Peyer's patch (tissue), 4 donors: Measurements from ENCODE around the gene ZSCAN30. TPM values are rescaled to one million over a fixed set of nuclear protein-coding genes. Genes with fewer than 3 reads are reported as not detected.
A peak's percentile ranks its signal among the peaks of the same experiment; 100 is the strongest.

Experiments used
- DNase-seq, 3 donors: peaks; one replicate each; pipeline ENCODE4 v3.0.0-alpha.2; 2017 to 2019
- H3K27ac ChIP-seq, 4 donors: fragments of 200-600 bp; sonication (generic); one replicate each; pipeline ENCODE4 v1.5.1; 2016 to 2019
- H3K27me3 ChIP-seq, 2 donors: fragments of 200-600 bp; sonication (generic); one replicate each; pipeline ENCODE4 v1.5.1; 2019
- H3K36me3 ChIP-seq, 3 donors: fragments of 200-600 bp; sonication (generic); one replicate each; pipeline ENCODE4 v1.5.1; 2016 to 2019
- H3K4me1 ChIP-seq, 4 donors: fragments of 200-600 bp; sonication (generic); one replicate each; pipeline ENCODE4 v1.5.1; 2016 to 2019
- H3K4me3 ChIP-seq, 4 donors: fragments of 200-600 bp; sonication (generic); 1 replicate in 3 of 4; 2 replicates in 1 of 4; pipeline ENCODE4 v1.5.1; 2016 to 2019; ENCODE audit warnings: mild to moderate bottlenecking in 1 of 4
- H3K9me3 ChIP-seq, 4 donors: fragments of 200-600 bp; sonication (generic); one replicate each; pipeline ENCODE4 v1.5.1; 2016 to 2019; ENCODE audit warnings: mild to moderate bottlenecking in 1 of 4
- CTCF ChIP-seq, 6 experiments: fragments of 450-650 bp in 4 of 6; fragments of 200-600 bp in 2 of 6; sonication (generic) in 1 of 6; IDR thresholded peaks; one replicate each; pipeline ENCODE4 v1.5.1; 2017 to 2019; ENCODE audit warnings: antibody characterized with exemption in 6 of 6, mild to moderate bottlenecking in 3 of 6, moderate library complexity in 1 of 6
- POLR2A ChIP-seq, 2 donors: fragments of 450-650 bp; IDR thresholded peaks; one replicate each; pipeline ENCODE4 v1.5.1; 2017; ENCODE audit warnings: antibody characterized with exemption in 2 of 2, mild to moderate bottlenecking in 2 of 2, moderate library complexity in 2 of 2
- total RNA-seq, 4 donors: library from RNA; depleted of rRNA; stranded (reverse); fragments of >200 nt; gene quantifications; one replicate each; pipeline ENCODE4 v1.1.0, GENCODE V29; 2016

Gene ZSCAN30
- total RNA-seq = 10 to 100 TPM; 20.3 to 51.2 (median 26.8) TPM

GRCh38 chr18:35290094-35290735 lies at the start of gene ZSCAN30:
ZSCAN30 (minus strand) TSS chr18:35290229; CDS start chr18:35264352, 25,877 bp downstream.
- peak within 1 kb of the TSS; percentile 66 to 77 (median 70) for H3K4me3 ChIP-seq
- H3K4me1 ChIP-seq = peaks cover 0 to 18% (median 3%) of the 10 kb centered on the region in 4 donors
- no peaks in the 10 kb centered on the region for H3K9me3 ChIP-seq
- H3K27me3 ChIP-seq = no peaks in the 10 kb centered on the region
- TF ChIP-seq POLR2A (IDR thresholded peaks at IDR 0.05) (peak; percentile 63 to 68), CTCF (IDR thresholded peaks at IDR 0.05) (no peak)
- peak; percentile 91 to 97 (median 97) for DNase-seq
- H3K36me3 ChIP-seq = no peaks in the 10 kb centered on the region
- H3K27ac ChIP-seq = peak within 1 kb of the TSS; percentile 75 to 83 (median 78)

- TF ChIP-seq POLR2A (IDR thresholded peaks at IDR 0.05) (no peak), CTCF (IDR thresholded peaks at IDR 0.05) (no peak)
- Histone ChIP-seq H3K27ac (no peak overlapping the region), H3K4me1 (peaks cover 0 to 11% (median 0%) of the 10 kb centered on the region in 4 donors), H3K36me3 (peaks cover 0 to 77% (median 3%) of the 10 kb centered on the region in 3 donors), H3K27me3 (no peaks in the 10 kb centered on the region), H3K4me3 (no peak overlapping the region), H3K9me3 (no peaks in the 10 kb centered on the region)
- no peak for DNase-seq
These were observed 47.3 kb upstream of the ZSCAN30 start for GRCh38 chr18:35337286-35337685.

GRCh38 chr18:35335866-35336265 lies 45.8 kb upstream of the ZSCAN30 start:
- TF ChIP-seq POLR2A (IDR thresholded peaks at IDR 0.05) (no peak), CTCF (IDR thresholded peaks at IDR 0.05) (no peak)
- no peaks in the 10 kb centered on the region for H3K9me3 ChIP-seq
- H3K36me3 ChIP-seq = peaks cover 0 to 86% (median 3%) of the 10 kb centered on the region in 3 donors
- no peak overlapping the region for H3K4me3 ChIP-seq
- peaks cover 0 to 6% (median 0%) of the 10 kb centered on the region in 4 donors for H3K4me1 ChIP-seq
- no peak for DNase-seq
- H3K27ac ChIP-seq = no peak overlapping the region
- no peaks in the 10 kb centered on the region for H3K27me3 ChIP-seq

- no peaks in the 10 kb centered on the region for H3K9me3 ChIP-seq
- H3K4me3 ChIP-seq = no peak overlapping the region
- no peak for DNase-seq
- TF ChIP-seq CTCF (IDR thresholded peaks at IDR 0.05) (no peak), POLR2A (IDR thresholded peaks at IDR 0.05) (no peak)
- no peak overlapping the region for H3K27ac ChIP-seq
- H3K36me3 ChIP-seq = peaks cover 0 to 80% (median 3%) of the 10 kb centered on the region in 3 donors
- H3K27me3 ChIP-seq = no peaks in the 10 kb centered on the region
- H3K4me1 ChIP-seq = peaks cover 0 to 6% (median 0%) of the 10 kb centered on the region in 4 donors
These were observed 44.8 kb upstream of the ZSCAN30 start for GRCh38 chr18:35334821-35335220.

- Histone ChIP-seq H3K4me3 (no peak overlapping the region), H3K27ac (no peak overlapping the region), H3K4me1 (peaks cover 0 to 6% (median 0%) of the 10 kb centered on the region in 4 donors), H3K27me3 (no peaks in the 10 kb centered on the region), H3K9me3 (no peaks in the 10 kb centered on the region), H3K36me3 (peaks cover 0 to 73% (median 3%) of the 10 kb centered on the region in 3 donors)
- DNase-seq = no peak
- TF ChIP-seq POLR2A (IDR thresholded peaks at IDR 0.05) (no peak), CTCF (IDR thresholded peaks at IDR 0.05) (no peak)
These were observed 44.2 kb upstream of the ZSCAN30 start for GRCh38 chr18:35334212-35334611.
